Loucy (cell line): ENCODE results near the gene NFS1.

Experiments used
- EZH2phosphoT487 ChIP-seq: fragments of 200-600 bp; IDR thresholded peaks from 2 replicates; pipeline ENCODE4 v1.6.1; 2018; ENCODE audit warnings: antibody characterized with exemption, mild to moderate bottlenecking, moderate library complexity, borderline replicate concordance
- TF ChIP-seq, protein P1 (sequence below): fragments of 200-600 bp; sonication (generic); conservative IDR thresholded peaks from 2 replicates; pipeline ENCODE4 v1.5.1; 2014; ENCODE audit warnings: mild to moderate bottlenecking, antibody characterized with exemption, low read length

- TF ChIP-seq, protein P1, sequence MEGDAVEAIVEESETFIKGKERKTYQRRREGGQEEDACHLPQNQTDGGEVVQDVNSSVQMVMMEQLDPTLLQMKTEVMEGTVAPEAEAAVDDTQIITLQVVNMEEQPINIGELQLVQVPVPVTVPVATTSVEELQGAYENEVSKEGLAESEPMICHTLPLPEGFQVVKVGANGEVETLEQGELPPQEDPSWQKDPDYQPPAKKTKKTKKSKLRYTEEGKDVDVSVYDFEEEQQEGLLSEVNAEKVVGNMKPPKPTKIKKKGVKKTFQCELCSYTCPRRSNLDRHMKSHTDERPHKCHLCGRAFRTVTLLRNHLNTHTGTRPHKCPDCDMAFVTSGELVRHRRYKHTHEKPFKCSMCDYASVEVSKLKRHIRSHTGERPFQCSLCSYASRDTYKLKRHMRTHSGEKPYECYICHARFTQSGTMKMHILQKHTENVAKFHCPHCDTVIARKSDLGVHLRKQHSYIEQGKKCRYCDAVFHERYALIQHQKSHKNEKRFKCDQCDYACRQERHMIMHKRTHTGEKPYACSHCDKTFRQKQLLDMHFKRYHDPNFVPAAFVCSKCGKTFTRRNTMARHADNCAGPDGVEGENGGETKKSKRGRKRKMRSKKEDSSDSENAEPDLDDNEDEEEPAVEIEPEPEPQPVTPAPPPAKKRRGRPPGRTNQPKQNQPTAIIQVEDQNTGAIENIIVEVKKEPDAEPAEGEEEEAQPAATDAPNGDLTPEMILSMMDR: no peak
- TF ChIP-seq EZH2phosphoT487: no peak
Observed at GRCh38 chr20:35630636-35631035, 68.5 kb downstream of the NFS1 start.
